ENCODE measurements around the gene ARL3.

DNA sequence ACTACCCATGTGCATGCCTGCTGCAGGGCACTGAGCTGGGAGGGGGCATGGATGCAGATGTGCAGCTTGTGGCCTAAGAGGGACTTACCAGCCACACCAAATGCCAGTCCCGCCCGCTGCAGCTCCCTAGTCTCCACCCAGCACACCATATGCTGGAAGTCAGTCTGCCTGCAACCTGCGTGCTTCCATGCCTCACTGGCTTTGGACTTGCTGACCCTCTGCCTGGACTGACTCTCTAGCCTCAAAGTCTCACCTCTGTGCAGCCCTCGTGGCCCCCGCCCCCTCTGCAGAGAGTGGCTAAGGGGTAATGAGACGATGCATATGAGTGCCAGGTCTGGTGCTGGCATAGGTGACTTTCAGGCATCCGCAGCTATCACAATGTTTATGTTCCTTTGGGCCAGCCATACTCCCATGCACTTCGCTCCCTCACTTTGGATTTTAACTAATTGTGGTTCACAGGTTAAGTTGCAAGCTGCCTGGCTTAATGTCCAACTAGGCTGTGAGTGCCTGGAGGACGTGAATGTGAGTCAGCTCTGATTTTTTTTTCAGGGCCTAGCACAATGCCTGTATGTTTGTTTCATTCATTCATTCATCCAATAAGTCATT, 48.2 kb downstream of the ARL3 start:
- TF ChIP-seq, protein P1, sequence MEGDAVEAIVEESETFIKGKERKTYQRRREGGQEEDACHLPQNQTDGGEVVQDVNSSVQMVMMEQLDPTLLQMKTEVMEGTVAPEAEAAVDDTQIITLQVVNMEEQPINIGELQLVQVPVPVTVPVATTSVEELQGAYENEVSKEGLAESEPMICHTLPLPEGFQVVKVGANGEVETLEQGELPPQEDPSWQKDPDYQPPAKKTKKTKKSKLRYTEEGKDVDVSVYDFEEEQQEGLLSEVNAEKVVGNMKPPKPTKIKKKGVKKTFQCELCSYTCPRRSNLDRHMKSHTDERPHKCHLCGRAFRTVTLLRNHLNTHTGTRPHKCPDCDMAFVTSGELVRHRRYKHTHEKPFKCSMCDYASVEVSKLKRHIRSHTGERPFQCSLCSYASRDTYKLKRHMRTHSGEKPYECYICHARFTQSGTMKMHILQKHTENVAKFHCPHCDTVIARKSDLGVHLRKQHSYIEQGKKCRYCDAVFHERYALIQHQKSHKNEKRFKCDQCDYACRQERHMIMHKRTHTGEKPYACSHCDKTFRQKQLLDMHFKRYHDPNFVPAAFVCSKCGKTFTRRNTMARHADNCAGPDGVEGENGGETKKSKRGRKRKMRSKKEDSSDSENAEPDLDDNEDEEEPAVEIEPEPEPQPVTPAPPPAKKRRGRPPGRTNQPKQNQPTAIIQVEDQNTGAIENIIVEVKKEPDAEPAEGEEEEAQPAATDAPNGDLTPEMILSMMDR (IDR thresholded peaks at IDR 0.05) = no peak
- no peak for TF ChIP-seq POLR2A (IDR thresholded peaks at IDR 0.05)

All from body of pancreas (tissue), 4 donors.